HG03460 (cell line): Measurements from ENCODE around the gene RGS4.

Experiments used
- ATAC-seq: cut with Tn5 transposase; IDR thresholded peaks from one replicate; pipeline ENCODE4 v1.9.1; 2021; ENCODE audit not compliant: unreplicated experiment

Gene RGS4

GRCh38 chr1:163069142-163069541 lies at the start of gene RGS4:
Gene RGS4 (plus strand): TSS chr1:163069361. CDS start chr1:163069485, 124 bp downstream.
- ATAC-seq = no peak

GRCh38 chr1:163022129-163022528 lies 47.0 kb upstream of the RGS4 start:
- ATAC-seq = no peak

- ATAC-seq = no peak
These were observed 41.6 kb upstream of the RGS4 start for GRCh38 chr1:163027610-163028009.

GRCh38 chr1:163029901-163030300 lies 39.3 kb upstream of the RGS4 start:
- no peak for ATAC-seq

- no peak for ATAC-seq
These were observed 33.5 kb upstream of the RGS4 start for GRCh38 chr1:163035446-163036249.

- ATAC-seq = no peak
These were observed 32.5 kb upstream of the RGS4 start for GRCh38 chr1:163036671-163037070.

- ATAC-seq = no peak
These were observed 30.0 kb upstream of the RGS4 start for GRCh38 chr1:163038928-163039706.

GRCh38 chr1:163039707-163040093 lies 29.5 kb upstream of the RGS4 start:
- ATAC-seq = no peak

GRCh38 chr1:163046071-163046470 lies 23.1 kb upstream of the RGS4 start:
- ATAC-seq = no peak

GRCh38 chr1:163047951-163048659 lies 21.1 kb upstream of the RGS4 start:
- no peak for ATAC-seq

GRCh38 chr1:163048869-163049268 lies 20.3 kb upstream of the RGS4 start:
- no peak for ATAC-seq

- ATAC-seq = no peak
These were observed 19.9 kb upstream of the RGS4 start for GRCh38 chr1:163049296-163049695.

- no peak for ATAC-seq
These were observed 18.7 kb upstream of the RGS4 start for GRCh38 chr1:163050496-163050895.

GRCh38 chr1:163054181-163054591 lies 15.0 kb upstream of the RGS4 start:
- ATAC-seq = no peak

GRCh38 chr1:163055005-163055404 lies 14.2 kb upstream of the RGS4 start:
- no peak for ATAC-seq

- ATAC-seq = no peak
These were observed 13.6 kb upstream of the RGS4 start for GRCh38 chr1:163055531-163055930.

GRCh38 chr1:163056831-163057230 lies 12.3 kb upstream of the RGS4 start:
- ATAC-seq = no peak

GRCh38 chr1:163060343-163061007 lies 8.7 kb upstream of the RGS4 start:
- ATAC-seq = no peak

- ATAC-seq = no peak
These were observed 6.0 kb upstream of the RGS4 start for GRCh38 chr1:163063143-163063542.

- ATAC-seq = no peak
These were observed 5.6 kb upstream of the RGS4 start for GRCh38 chr1:163063610-163064009.

- ATAC-seq = no peak
These were observed 3.0 kb upstream of the RGS4 start for GRCh38 chr1:163066168-163066567.
